B cell (primary cell): ENCODE data around the gene MCM3AP. TPM values are rescaled to one million over a fixed set of nuclear protein-coding genes. Genes with fewer than 3 reads are reported as not detected.

Experiments
- ATAC-seq: fragments of 200-7000 bp; cut with Tn5 transposase; one replicate; pipeline ENCODE4 v1.10.0; 2021; ENCODE audit warnings: low read depth, mild to moderate bottlenecking, moderate number of reproducible peaks, moderate library complexity
- CTCF ChIA-PET: fragments of 350-600 bp; sonication (Branson Sonifier 250); formaldehyde crosslinking; loops from one replicate; lab custom pipeline; 2021; ENCODE audit warnings: antibody characterized with exemption, inconsistent platforms; lab: Charles Lee
- POLR2A ChIA-PET: fragments of 350-600 bp; sonication (Branson Sonifier 250); formaldehyde crosslinking; loops from one replicate; lab custom pipeline; 2021; ENCODE audit warnings: antibody characterized with exemption; lab: Charles Lee
- DNase-seq: peaks from one replicate; pipeline ENCODE4 v3.0.0; 2013
- H2AFZ ChIP-seq: 2 replicates; pipeline ENCODE4 v1.6.1; 2012; ENCODE audit warnings: mild to moderate bottlenecking, low read depth, low read length; ENCODE audit not compliant: insufficient read depth, poor library complexity, severe bottlenecking
- H3K27ac ChIP-seq, 2 donors: 1 replicate in 1 of 2; 2 replicates in 1 of 2; pipeline ENCODE4 v1.5.1; 2012 to 2013; ENCODE audit warnings: low read length in 2 of 2, mild to moderate bottlenecking in 2 of 2, moderate library complexity in 1 of 2
- H3K27me3 ChIP-seq, 4 experiments: fragments of 200-600 bp in 1 of 4; sonication (generic) in 1 of 4; replicated peaks in 1 of 4; 1 replicate in 2 of 4; 2 replicates in 2 of 4; pipeline versions ENCODE4 v1.6.1 to v1.7.0; 2013 to 2016; ENCODE audit warnings: low read length in 3 of 4, mild to moderate bottlenecking in 2 of 4, mixed read lengths in 1 of 4, moderate library complexity in 1 of 4; ENCODE audit not compliant: insufficient read depth in 4 of 4, control insufficient read depth in 3 of 4; ENCODE audit errors: control extremely low read depth in 1 of 4
- H3K36me3 ChIP-seq, 2 experiments: replicated peaks in 1 of 2; 1 replicate in 1 of 2; 2 replicates in 1 of 2; pipeline versions ENCODE4 v1.6.1 to v1.7.1; 2013; ENCODE audit warnings: low read length in 1 of 2; ENCODE audit not compliant: insufficient read depth in 2 of 2, control insufficient read depth in 1 of 2; ENCODE audit errors: control extremely low read depth in 1 of 2, extremely low read depth in 1 of 2
- H3K4me1 ChIP-seq, 2 donors: fragments of 200-600 bp in 1 of 2; sonication (generic) in 1 of 2; 1 replicate in 1 of 2; 2 replicates in 1 of 2; pipeline versions ENCODE4 v1.5.1 to v1.6.1; 2013 to 2017; ENCODE audit warnings: low read length in 2 of 2; ENCODE audit not compliant: control insufficient read depth in 2 of 2, insufficient read depth in 2 of 2
- H3K4me2 ChIP-seq: replicated peaks from 2 replicates; pipeline ENCODE3; 2012; ENCODE audit warnings: mild to moderate bottlenecking, low read depth, low read length; ENCODE audit not compliant: poor library complexity, severe bottlenecking
- H3K4me3 ChIP-seq, 5 experiments: fragments of 200-600 bp in 1 of 5; sonication (generic) in 1 of 5; 1 replicate in 3 of 5; 2 replicates in 2 of 5; pipeline versions ENCODE4 v1.5.1 to v1.7.0; 2011 to 2016; ENCODE audit warnings: low read length in 4 of 5, mild to moderate bottlenecking in 4 of 5, low read depth in 2 of 5, control low read depth in 1 of 5, moderate library complexity in 1 of 5; ENCODE audit not compliant: insufficient read depth in 1 of 5; ENCODE audit errors: control extremely low read depth in 1 of 5, extremely low read depth in 1 of 5
- H3K79me2 ChIP-seq: fragments of 200-600 bp; sonication (generic); one replicate; pipeline ENCODE4 v1.6.0; 2016; ENCODE audit warnings: low read length; ENCODE audit not compliant: control insufficient read depth, insufficient read depth
- H3K9ac ChIP-seq: fragments of 200-600 bp; sonication (generic); 2 replicates; pipeline ENCODE4 v1.6.1; 2017; ENCODE audit warnings: mild to moderate bottlenecking, low read length, moderate library complexity
- H3K9me3 ChIP-seq, 3 donors: one replicate each; pipeline versions ENCODE4 v1.6.1 to v1.7.1; 2013; ENCODE audit warnings: low read length in 2 of 3; ENCODE audit not compliant: control insufficient read depth in 2 of 3, insufficient read depth in 1 of 3; ENCODE audit errors: control extremely low read depth in 1 of 3
- H4K20me1 ChIP-seq: 2 replicates; pipeline ENCODE4 v1.6.0; 2012; ENCODE audit warnings: mild to moderate bottlenecking, low read length; ENCODE audit not compliant: insufficient read depth, control insufficient read depth, poor library complexity, severe bottlenecking
- H3K27ac Mint-ChIP-seq: one replicate; pipeline ENCODE4 v1.8.0; 2021; ENCODE audit warnings: mixed read lengths
- H3K27me3 Mint-ChIP-seq: one replicate; pipeline ENCODE4 v1.8.0; 2021; ENCODE audit warnings: mixed read lengths
- H3K4me1 Mint-ChIP-seq: one replicate; pipeline ENCODE4 v1.8.0; 2021; ENCODE audit warnings: mixed read lengths
- H3K4me3 Mint-ChIP-seq: one replicate; pipeline ENCODE4 v1.8.0; 2021; ENCODE audit warnings: mixed read lengths
- H3K9me3 Mint-ChIP-seq: one replicate; pipeline ENCODE4 v1.8.0; 2022; ENCODE audit warnings: mixed read lengths; ENCODE audit not compliant: insufficient read depth
- CTCF ChIP-seq: fragments of 200-600 bp; IDR thresholded peaks from one replicate; pipeline ENCODE4 v1.8.0; 2022; ENCODE audit warnings: antibody characterized with exemption, mild to moderate bottlenecking
- EZH2 ChIP-seq: IDR thresholded peaks from 2 replicates; pipeline ENCODE4 v1.6.1; 2012; ENCODE audit warnings: borderline replicate concordance, low read depth, mild to moderate bottlenecking, moderate library complexity, low read length; ENCODE audit not compliant: insufficient read depth, poor library complexity, severe bottlenecking
- WGBS: methylation state at CpG from one replicate; pipeline ENCODE4 v1.1.5; 2013; ENCODE audit warnings: missing lambda C conversion rate; ENCODE audit not compliant: insufficient coverage; 5-methylcytosine and 5-hydroxymethylcytosine counted together
- intact Hi-C: fragments of 100-400 bp; cut with micrococcal nuclease; formaldehyde crosslinking; loops from one replicate; pipeline ENCODE4 v1.10.0; 2022
- polyA plus RNA-seq: library from polyadenylated mRNA; depleted of rRNA; stranded (reverse); fragments of >200 nt; gene quantifications from 2 replicates; pipeline ENCODE4 v1.2.3, GENCODE V29; 2012
- total RNA-seq, 2 donors: library from RNA; stranded (reverse); fragments of 120-200 nt in 1 of 2; gene quantifications; 1 replicate in 1 of 2; 2 replicates in 1 of 2; pipeline versions ENCODE4 v1.2.3 to v1.2.4, GENCODE V29; 2013 to 2022

MCM3AP gene
- total and polyA plus RNA-seq, 2 donors (not counting 1 experiment from before 2014, with no cell fraction given): 61.7 to 180 TPM

- no peak overlapping the region for H2AFZ ChIP-seq
- H3K4me3 ChIP-seq: no peak overlapping the region
- TF ChIP-seq EZH2 (no peak), CTCF (no peak)
- POLR2A ChIA-PET: no interaction called here
- H3K4me2 ChIP-seq: no peak overlapping the region
- no peaks in the 10 kb centered on the region for H3K36me3 ChIP-seq
- CTCF ChIA-PET: no interaction called here
- H3K79me2 ChIP-seq: no peaks in the 10 kb centered on the region
- Mint-ChIP-seq H3K9me3 (no peaks in the 10 kb centered on the region), H3K4me3 (no peak overlapping the region), H3K4me1 (no peaks in the 10 kb centered on the region), H3K27me3 (no peaks in the 10 kb centered on the region), H3K27ac (no peak overlapping the region)
- H3K27me3 ChIP-seq: no peaks in the 10 kb centered on the region
- no peak for ATAC-seq
- intact Hi-C loops: no loop called here
- H4K20me1 ChIP-seq: no peaks in the 10 kb centered on the region
- WGBS: 96% methylated on average over 18 of the region's 18 CpGs
- H3K4me1 ChIP-seq: no peaks in the 10 kb centered on the region
- H3K9me3 ChIP-seq: no peaks in the 10 kb centered on the region
- DNase-seq: no peak
- H3K27ac ChIP-seq: no peak overlapping the region
- H3K9ac ChIP-seq: no peak overlapping the region
Measured at GRCh38 chr21:46212721-46213484, 72.5 kb downstream of the MCM3AP start.

- ChIA-PET POLR2A (no interaction called here), CTCF (no interaction called here)
- no peaks in the 10 kb centered on the region for H4K20me1 ChIP-seq
- no peaks in the 10 kb centered on the region for H3K79me2 ChIP-seq
- Mint-ChIP-seq H3K9me3 (no peaks in the 10 kb centered on the region), H3K4me3 (no peak overlapping the region), H3K27ac (no peak overlapping the region), H3K27me3 (no peaks in the 10 kb centered on the region), H3K4me1 (no peaks in the 10 kb centered on the region)
- WGBS: 95% methylated on average over 19 of the region's 23 CpGs
- H3K4me1 ChIP-seq: no peaks in the 10 kb centered on the region
- H3K9ac ChIP-seq: no peak overlapping the region
- ATAC-seq (no peak), DNase-seq (no peak)
- H3K27me3 ChIP-seq: no peaks in the 10 kb centered on the region
- no peak overlapping the region for H3K4me3 ChIP-seq
- H3K36me3 ChIP-seq: no peaks in the 10 kb centered on the region
- intact Hi-C loops: no loop called here
- no peak overlapping the region for H3K4me2 ChIP-seq
- no peaks in the 10 kb centered on the region for H3K9me3 ChIP-seq
- no peak for TF ChIP-seq CTCF
- TF ChIP-seq EZH2: no peak
- H3K27ac ChIP-seq: no peak overlapping the region
- H2AFZ ChIP-seq: no peak overlapping the region
Measured at GRCh38 chr21:46211786-46212720, 73.4 kb downstream of the MCM3AP start.
